Lower leg skin (tissue), 3 donors: Measurements from ENCODE around the gene P3H2.

ENCODE experiments used
- CTCF ChIP-seq, 3 donors: fragments of 450-650 bp; IDR thresholded peaks; one replicate each; pipeline ENCODE4 v1.5.1; 2016; ENCODE audit warnings: antibody characterized with exemption in 3 of 3, mild to moderate bottlenecking in 3 of 3, moderate library complexity in 2 of 3
- POLR2A ChIP-seq, 2 donors: fragments of 450-650 bp; IDR thresholded peaks; one replicate each; pipeline ENCODE4 v1.6.1; 2016 to 2017; ENCODE audit warnings: antibody characterized with exemption in 2 of 2, mild to moderate bottlenecking in 1 of 2, moderate library complexity in 1 of 2

- TF ChIP-seq CTCF (IDR thresholded peaks at IDR 0.05) (no peak), POLR2A (IDR thresholded peaks at IDR 0.05) (no peak)
Observed at GRCh38 chr3:190096345-190096744, 24.4 kb downstream of the P3H2 start.
